Parathyroid adenoma (tissue), 2 donors: ENCODE measurements around the gene PHF1.

Experiments used
- H2AFZ ChIP-seq: fragments of 300-600 bp; sonication (generic); one replicate; pipeline ENCODE4 v1.7.0; 2017; ENCODE audit warnings: antibody characterized with exemption, mild to moderate bottlenecking
- H3K27ac ChIP-seq: fragments of 300-600 bp; sonication (generic); one replicate; pipeline ENCODE4 v1.7.0; 2017
- H3K27me3 ChIP-seq: fragments of 300-600 bp; sonication (generic); one replicate; pipeline ENCODE4 v1.7.0; 2017; ENCODE audit warnings: low read length; ENCODE audit not compliant: control insufficient read depth, insufficient read depth
- H3K36me3 ChIP-seq: fragments of 300-600 bp; sonication (generic); one replicate; pipeline ENCODE4 v1.7.0; 2017; ENCODE audit warnings: low read length; ENCODE audit not compliant: control insufficient read depth, insufficient read depth
- H3K4me1 ChIP-seq: fragments of 300-600 bp; sonication (generic); one replicate; pipeline ENCODE4 v1.7.0; 2017; ENCODE audit warnings: control low read depth
- H3K4me2 ChIP-seq: fragments of 300-600 bp; sonication (generic); one replicate; pipeline ENCODE4 v1.7.0; 2017; ENCODE audit warnings: low read length
- H3K4me3 ChIP-seq: fragments of 300-600 bp; sonication (generic); one replicate; pipeline ENCODE4 v1.7.0; 2017; ENCODE audit warnings: low read depth, low read length
- H3K79me2 ChIP-seq: fragments of 300-600 bp; sonication (generic); one replicate; pipeline ENCODE4 v1.7.0; 2017; ENCODE audit warnings: control low read depth
- H3K9ac ChIP-seq: fragments of 300-600 bp; sonication (generic); one replicate; pipeline ENCODE4 v1.7.0; 2017; ENCODE audit warnings: mild to moderate bottlenecking
- H3K9me3 ChIP-seq: fragments of 300-600 bp; sonication (generic); one replicate; pipeline ENCODE4 v1.7.0; 2017; ENCODE audit warnings: low read length; ENCODE audit not compliant: control insufficient read depth
- CTCF ChIP-seq: fragments of 300-600 bp; sonication (generic); IDR thresholded peaks from one replicate; pipeline ENCODE4 v1.7.0; 2017; ENCODE audit warnings: antibody characterized with exemption, mild to moderate bottlenecking
- donor health status: primary hyperparathyroidism.

PHF1 gene

DNA sequence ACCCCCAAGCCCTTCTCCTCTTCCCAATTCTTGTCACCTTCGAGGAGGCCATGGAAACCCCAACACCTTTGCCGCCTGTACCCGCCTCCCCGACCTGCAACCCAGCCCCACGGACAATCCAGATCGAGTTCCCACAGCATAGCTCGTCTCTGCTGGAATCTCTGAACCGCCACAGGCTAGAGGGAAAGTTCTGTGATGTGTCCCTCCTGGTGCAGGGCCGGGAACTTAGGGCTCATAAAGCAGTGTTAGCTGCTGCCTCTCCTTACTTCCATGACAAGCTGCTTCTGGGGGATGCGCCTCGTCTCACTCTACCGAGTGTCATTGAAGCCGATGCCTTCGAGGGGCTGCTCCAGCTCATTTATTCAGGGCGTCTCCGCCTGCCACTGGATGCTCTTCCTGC is 44.2 kb downstream of the PHF1 start:
- peak overlapping the region; percentile 95 for H3K4me3 ChIP-seq
- no peaks in the 10 kb centered on the region for H3K4me1 ChIP-seq
- H3K9ac ChIP-seq: no peak overlapping the region
- no peaks in the 10 kb centered on the region for H3K36me3 ChIP-seq
- H3K27ac ChIP-seq: no peak overlapping the region
- no peaks in the 10 kb centered on the region for H3K79me2 ChIP-seq
- H2AFZ ChIP-seq: peak overlapping the region; percentile 75
- no peak for TF ChIP-seq CTCF
- no peaks in the 10 kb centered on the region for H3K9me3 ChIP-seq
- H3K4me2 ChIP-seq: peak overlapping the region; percentile 93
- H3K27me3 ChIP-seq: no peaks in the 10 kb centered on the region

GRCh38 chr6:33456156-33456555 is 45.3 kb downstream of the PHF1 start:
- Histone ChIP-seq H3K9ac (no peak overlapping the region), H3K27ac (no peak overlapping the region), H3K4me2 (no peak overlapping the region), H3K79me2 (no peaks in the 10 kb centered on the region), H3K9me3 (no peaks in the 10 kb centered on the region), H3K36me3 (no peaks in the 10 kb centered on the region), H3K4me1 (no peaks in the 10 kb centered on the region), H3K4me3 (no peak overlapping the region), H3K27me3 (no peaks in the 10 kb centered on the region), H2AFZ (no peak overlapping the region)
- no peak for TF ChIP-seq CTCF

- Histone ChIP-seq H3K9ac (no peak overlapping the region), H3K9me3 (no peaks in the 10 kb centered on the region), H3K4me1 (no peaks in the 10 kb centered on the region), H3K36me3 (no peaks in the 10 kb centered on the region), H3K4me2 (no peak overlapping the region), H2AFZ (no peak overlapping the region), H3K27ac (no peak overlapping the region), H3K4me3 (no peak overlapping the region), H3K79me2 (no peaks in the 10 kb centered on the region), H3K27me3 (no peaks in the 10 kb centered on the region)
- no peak for TF ChIP-seq CTCF
These were observed 47.9 kb downstream of the PHF1 start for GRCh38 chr6:33458676-33459075.

GRCh38 chr6:33459226-33459625 is 48.4 kb downstream of the PHF1 start:
- TF ChIP-seq CTCF: no peak
- Histone ChIP-seq H3K27ac (no peak overlapping the region), H3K4me1 (no peaks in the 10 kb centered on the region), H3K27me3 (no peaks in the 10 kb centered on the region), H3K4me3 (no peak overlapping the region), H3K9me3 (no peaks in the 10 kb centered on the region), H2AFZ (no peak overlapping the region), H3K9ac (no peak overlapping the region), H3K79me2 (no peaks in the 10 kb centered on the region), H3K4me2 (no peak overlapping the region), H3K36me3 (no peaks in the 10 kb centered on the region)
